ENCODE measurements around the gene EGFL7.
A peak's percentile ranks its signal among the peaks of the same experiment; 100 is the strongest.
"Not testable (repeated sequence)": the region's sequence is repeated elsewhere in the genome, so short reads cannot be mapped to it uniquely, and the experiment has no call there.

Gene EGFL7

DNA sequence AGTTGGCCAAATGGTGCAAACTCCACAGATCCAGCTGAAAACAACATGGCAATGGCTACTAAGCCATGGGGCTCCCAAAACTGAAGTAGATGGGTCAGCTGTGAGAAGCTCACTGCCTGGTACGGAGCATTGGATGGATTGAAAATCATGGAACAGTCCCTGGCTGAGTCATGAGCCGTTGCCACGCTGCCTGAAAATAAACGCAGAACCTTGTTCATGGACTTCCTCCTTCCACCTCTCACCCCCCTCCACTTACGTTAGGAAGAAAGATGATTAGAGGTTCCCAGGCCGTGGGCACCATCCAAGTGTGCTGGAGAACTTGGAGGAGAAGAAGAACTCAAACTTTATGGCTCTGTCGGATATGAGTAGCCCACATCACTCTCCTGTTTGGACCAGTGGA lies 42.8 kb downstream of the EGFL7 start:
- no peak for DNase-seq

- DNase-seq = no peak
Measured at GRCh38 chr9:136707011-136707410, 44.3 kb downstream of the EGFL7 start.

- no peak for DNase-seq
Measured at GRCh38 chr9:136707849-136708517, 45.3 kb downstream of the EGFL7 start.

- no peak for DNase-seq
Measured at GRCh38 chr9:136709454-136710109, 46.9 kb downstream of the EGFL7 start.

DNA sequence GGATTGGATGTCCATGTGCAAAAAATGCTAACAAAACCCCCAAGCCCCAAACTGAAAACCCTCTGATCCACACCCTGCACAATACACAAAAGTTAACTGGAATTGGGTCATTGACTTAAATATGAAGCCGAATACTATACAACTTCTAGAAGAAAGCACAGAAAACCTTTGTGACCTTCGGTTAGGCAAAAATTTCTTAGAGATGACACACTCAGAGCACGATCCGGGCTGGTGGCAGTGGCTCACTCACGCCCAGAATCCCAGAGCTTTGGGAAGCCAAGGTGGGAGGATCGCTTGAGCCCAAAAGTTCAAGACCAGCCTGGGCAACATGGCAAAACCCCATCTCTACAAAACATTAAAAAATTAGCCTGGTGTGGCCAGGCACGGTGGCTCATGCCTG lies 47.8 kb downstream of the EGFL7 start:
- no peak for DNase-seq

- DNase-seq = not testable (repeated sequence)
Measured at GRCh38 chr9:136711219-136711648, 48.5 kb downstream of the EGFL7 start.

- peak; percentile 77 for DNase-seq
Measured at GRCh38 chr9:136711751-136712689, 49.3 kb downstream of the EGFL7 start, which contains the start of gene DIPK1B. Gene DIPK1B (plus strand): TSS chr9:136712572. CDS start chr9:136712666, 94 bp downstream.

DNA sequence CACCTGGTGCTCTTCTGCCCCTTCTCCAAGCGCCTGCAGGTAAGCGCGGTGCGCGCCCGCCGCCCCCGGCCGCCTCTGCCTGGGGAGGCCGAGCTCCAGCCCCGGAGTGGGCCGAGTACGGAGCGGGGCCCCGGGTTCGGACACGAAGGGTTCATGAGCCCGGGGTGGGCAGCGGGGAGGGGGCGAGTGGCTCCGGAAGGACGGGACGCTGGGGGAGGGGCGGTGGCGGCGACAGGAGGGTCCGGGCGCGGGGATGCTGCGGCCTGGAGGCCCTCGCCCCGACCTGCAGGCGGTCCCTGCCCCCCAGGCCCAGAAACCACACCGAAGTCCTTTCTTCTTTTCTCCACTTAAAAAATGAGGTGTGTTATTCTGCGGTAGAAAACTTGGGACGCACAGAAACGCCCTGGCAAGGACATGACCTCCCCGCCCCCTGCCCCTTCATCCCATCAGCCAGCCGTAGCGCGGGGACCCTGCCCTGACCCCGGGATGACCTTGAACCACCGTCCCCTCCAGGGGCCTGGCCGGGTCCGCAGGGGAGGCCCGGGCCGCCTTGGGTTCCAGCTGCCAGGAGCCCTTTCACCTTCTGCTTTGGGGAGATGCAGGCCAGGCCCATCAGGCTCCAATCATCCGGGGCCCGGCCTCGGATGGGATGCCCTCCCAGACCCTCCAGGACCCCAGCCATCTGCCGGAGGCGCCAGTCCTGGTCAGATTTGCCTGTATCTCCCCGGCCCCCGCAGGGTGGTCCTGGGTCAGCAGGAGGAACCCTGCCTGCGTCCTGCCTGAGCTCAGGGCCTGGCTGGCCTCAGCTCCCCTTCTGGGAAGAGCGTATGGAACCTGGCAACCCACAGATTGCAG lies 50.2 kb downstream of the EGFL7 start:
- peak; percentile 31 for DNase-seq

DNA sequence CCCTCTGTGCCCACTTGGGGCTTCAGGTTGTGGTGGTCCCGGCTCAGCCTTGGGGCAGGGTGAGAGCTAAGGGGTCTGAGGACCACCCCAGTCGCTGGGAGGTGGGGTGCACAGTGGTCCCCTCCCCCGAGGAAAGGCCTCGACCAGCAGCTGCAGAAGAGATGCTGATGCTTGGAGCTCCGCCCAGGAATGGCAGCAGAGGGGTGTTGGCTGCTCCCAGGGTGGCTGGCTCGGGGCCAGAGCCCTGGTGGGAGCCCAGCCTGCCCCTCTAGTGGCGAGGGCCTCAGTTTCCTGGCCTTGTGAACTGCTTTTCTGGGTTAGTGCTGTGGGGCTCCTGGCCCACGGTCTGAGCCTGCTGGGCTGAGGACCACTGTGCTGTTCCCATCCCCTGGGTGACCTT lies 50.8 kb downstream of the EGFL7 start:
- DNase-seq = peak; percentile 51

DNA sequence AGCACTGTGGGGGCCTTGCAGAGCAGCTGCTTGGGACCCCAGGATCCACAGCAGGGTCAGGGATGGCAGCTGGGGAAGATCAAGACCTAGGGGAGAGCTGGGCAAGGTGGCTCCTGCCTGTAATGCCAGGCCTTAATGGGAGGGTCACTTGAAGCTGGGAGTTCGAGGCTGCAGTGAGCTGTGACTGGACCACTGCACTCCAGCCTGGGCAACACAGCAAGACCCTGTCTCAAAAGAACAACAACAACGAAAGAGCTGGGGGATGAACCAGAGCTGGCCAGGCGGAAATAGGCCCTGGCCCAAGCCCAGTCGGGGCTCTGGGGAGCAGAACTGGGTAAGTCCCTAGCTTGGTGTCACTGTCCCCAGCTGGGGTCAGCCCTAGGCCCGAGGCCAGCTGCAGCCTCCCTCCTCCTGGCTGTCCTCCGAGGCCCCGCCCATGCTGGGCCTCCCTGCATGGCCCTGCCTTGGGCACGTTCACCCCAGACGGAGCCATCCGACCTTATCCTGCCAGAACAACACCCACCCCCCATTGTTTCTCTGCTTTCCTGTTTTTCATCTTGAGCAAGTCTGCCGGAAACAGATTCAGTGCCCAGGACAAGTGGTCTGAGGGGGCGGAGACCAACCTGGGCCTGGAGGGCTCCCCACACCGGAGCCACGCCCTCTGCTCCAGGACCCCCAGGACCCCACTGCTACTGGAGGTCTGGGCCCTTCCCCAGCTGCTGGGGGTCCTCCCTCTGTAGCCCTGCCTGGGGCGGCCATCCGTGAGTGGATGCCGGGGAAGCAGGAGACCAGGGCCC lies 51.6 kb downstream of the EGFL7 start:
- no peak for DNase-seq

DNA sequence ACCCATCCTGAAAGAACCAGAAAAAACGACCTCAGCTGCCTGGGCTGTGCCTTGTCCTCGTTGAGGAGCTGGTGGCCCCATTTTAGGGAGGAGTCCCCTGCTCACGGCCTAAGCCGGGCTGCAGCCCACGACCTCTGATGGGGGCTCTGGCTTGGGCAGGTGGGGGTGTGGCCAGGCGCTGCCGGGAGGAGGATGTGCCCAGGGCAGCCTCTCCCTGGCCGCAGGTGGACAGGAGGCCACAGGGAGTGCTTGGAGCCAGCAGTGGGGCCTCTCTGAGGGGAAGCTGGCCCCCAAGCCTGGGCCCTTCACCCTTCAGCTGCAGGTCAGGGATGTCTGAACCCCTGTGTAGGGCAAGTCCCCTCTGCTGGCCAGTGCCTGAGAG lies 52.2 kb downstream of the EGFL7 start:
- no peak for DNase-seq

- DNase-seq = no peak
Measured at GRCh38 chr9:136717399-136717798, 54.7 kb downstream of the EGFL7 start.

DNA sequence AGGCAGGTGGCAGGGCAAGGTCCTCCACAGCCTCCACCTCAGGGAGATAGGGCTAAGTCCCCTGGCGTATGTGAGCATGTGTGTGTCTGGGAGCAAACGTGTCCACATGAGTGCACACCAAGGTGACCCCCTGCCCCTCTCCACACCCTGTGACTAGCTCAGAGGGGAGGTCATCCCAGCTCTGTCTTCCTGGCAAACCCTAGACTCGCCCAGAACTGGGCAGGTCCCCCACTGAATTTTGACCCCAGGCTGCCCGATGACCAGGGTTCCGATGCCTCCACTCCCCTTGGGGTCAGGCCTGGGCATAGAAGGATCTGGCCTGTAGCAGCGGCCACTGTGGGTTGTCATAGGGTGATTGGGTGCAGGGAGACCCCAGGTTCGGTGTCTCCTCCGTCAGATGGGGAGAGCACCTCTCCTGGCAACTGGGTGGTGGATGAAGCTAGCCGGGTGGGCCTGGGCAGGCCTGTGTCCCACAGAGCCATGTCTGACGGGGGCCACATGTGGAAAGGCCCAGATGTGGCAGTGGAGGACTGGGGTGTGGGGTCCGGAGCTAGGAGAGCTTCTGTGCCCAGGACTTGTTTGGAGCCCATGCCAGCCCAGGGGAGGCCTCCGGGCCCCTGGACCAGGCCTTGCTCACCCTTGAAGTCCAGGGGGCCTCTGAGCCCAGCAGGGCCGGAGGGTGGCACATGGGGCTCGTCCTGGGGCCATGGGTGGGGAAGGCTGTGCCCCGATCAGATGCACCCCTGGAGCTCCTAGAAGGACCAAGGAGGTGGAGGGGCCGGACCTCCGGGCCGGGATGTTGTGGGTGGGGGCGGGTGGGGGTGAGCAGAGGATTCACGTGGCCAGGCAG lies 55.9 kb downstream of the EGFL7 start:
- DNase-seq = no peak

- peak; percentile 56 for DNase-seq
Measured at GRCh38 chr9:136719195-136719880, 56.6 kb downstream of the EGFL7 start.

GRCh38 chr9:136720251-136720897 lies 57.7 kb downstream of the EGFL7 start:
- DNase-seq = no peak

GRCh38 chr9:136720898-136721338 lies 58.2 kb downstream of the EGFL7 start:
- no peak for DNase-seq

DNA sequence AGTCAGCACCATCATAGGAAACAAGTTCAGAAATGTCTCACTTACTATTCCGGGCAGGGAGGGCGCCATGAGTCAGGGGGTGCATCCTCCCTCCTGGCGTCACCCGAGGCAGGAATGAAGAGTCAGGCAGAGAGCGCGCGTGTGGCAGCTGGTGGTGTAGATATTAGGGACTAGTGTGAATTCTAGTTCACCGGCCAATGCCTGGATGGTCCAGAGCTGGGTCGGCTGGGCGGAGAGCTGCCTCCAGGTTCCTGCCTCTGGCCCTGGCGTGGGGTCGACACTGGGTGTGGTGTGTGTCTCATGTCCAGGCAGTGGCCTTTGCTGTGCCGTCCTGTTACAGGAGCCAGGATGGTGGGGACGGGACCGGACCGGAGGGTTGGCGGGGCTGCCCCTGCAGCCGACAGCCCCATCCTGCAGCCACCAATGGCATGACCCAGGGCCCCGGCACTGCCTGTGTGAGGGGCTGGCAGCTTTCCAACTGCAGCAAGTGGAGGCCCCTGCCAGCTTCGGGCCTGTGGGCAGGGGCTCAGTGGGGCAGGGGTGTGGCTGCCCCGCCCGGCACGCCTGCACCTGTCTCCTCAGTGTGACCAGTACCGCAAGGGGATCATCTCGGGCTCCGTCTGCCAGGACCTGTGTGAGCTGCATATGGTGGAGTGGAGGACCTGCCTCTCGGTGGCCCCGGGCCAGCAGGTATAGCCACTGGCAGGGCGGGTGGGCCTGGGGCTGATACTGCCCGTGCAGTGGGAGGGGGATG lies 58.8 kb downstream of the EGFL7 start:
- peak; percentile 58 for DNase-seq
